ENCODE data around the gene ANXA3.

ANXA3 gene

DNA sequence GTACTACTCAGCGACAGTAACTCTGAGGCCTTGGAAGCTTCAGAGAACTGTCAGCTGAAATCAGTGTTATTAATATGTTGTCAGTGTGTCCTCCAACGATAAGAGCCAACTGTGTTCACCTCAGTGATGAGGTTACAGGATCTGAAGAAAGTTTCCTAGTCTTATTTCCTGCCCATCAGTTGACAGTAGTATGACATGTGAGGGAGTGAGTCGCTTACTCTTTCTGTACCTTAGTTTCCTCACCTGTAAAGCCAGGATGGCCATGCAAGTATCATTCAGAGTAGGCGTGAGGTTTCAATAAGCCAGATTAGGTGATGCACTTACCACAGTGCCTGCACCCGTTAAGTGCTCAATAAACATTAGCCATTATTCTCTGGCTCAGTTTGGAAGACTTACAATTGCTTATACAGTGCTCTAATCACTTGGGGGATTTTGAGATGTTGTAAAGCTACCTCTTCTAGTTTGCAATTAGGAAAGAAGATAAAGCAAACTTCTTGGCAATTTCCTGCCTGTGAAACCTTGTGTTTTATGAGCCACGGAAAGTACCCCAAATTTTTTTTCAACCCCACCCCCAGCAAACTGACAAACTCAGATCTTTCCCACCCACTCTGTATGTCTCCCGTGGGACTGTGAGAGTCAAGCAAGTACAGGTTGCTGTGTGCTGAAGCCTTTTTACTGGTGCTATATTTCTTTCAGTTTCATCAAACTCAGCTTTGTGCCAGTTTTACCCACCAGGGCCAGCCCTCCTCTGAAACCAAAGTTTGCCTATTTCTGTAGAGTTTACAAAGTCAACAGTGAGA lies 62.2 kb downstream of the ANXA3 start:
- DNase-seq = no peak

DNA sequence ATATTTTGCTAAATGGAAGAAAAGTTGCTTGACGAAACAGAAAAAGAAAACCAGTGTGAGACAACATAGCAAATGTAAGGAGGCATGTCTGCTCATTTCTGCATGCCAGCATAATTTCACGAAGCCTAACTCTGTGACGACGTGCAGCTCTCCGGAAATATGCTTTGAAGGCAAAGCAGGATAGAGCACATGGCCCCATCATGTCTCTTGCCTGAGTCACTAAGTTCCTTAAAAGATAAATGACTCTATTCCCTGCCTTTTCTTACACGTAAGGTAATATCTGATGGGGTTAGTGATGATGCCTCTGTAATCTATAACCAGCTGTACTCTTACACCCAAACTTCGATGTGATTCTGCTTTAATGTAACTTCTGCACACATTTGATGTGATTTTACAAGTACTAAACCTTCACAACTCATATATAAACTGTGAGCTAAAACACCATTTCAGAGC lies 64.5 kb downstream of the ANXA3 start:
- DNase-seq = no peak

- no peak for DNase-seq
These were observed 66.9 kb downstream of the ANXA3 start for GRCh38 chr4:78618436-78618835.

- DNase-seq = no peak
These were observed 69.8 kb downstream of the ANXA3 start for GRCh38 chr4:78621395-78621794.

DNA sequence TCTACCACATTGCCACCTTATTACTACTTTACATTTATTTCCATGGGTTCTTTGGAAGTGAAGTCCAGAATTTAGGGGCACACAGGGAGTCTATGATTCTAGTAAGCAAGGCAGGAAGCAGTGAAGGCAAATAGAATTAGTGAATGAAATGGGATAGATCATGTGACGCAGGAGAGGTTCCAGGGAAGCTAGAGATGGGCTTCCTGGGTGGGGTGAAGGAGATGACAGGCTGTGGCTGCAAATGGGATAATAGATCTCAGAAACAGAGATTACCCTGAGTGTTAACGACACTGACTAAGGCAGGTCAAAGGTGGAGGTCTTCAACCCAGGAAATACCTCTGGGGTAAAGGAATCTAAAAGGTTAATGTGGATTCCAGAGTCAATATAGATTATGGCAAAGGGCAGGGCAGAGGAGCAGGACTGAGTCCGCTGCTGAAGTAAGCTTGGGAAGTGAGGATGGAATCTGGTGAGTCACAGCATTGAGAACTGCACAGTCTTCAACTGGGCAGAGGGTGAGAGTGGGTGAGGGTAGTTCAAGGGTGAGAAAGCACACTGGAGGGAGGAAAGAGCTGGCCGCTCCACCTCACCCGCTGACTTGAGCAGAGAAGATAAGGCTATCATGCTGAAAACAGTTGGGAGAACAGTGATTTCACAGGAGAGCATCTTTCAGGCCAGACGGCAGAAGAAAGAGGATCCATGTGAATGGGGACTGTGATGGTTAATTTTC lies 70.8 kb downstream of the ANXA3 start:
- no peak for DNase-seq

- no peak for DNase-seq
These were observed 72.5 kb downstream of the ANXA3 start for GRCh38 chr4:78624048-78624447.

DNA sequence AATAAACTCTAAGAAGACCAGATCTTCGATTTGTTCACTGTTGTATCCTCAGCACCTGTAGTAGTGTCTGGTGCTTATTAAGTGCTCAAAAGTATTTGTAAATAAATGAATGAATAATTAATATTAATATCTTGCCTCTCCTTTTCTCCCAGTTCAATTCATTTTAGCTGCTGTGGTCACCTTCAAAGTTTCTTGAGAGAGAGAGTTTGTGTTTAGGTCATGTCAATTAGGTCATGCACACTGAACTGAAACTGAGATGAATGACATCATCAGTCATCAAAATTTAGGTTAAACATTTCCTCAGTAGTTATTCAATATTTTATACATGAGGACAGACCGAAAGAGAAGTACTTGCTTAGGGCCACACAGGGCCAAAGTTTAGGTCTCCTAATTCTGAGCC lies 73.5 kb downstream of the ANXA3 start:
- no peak for DNase-seq

DNA sequence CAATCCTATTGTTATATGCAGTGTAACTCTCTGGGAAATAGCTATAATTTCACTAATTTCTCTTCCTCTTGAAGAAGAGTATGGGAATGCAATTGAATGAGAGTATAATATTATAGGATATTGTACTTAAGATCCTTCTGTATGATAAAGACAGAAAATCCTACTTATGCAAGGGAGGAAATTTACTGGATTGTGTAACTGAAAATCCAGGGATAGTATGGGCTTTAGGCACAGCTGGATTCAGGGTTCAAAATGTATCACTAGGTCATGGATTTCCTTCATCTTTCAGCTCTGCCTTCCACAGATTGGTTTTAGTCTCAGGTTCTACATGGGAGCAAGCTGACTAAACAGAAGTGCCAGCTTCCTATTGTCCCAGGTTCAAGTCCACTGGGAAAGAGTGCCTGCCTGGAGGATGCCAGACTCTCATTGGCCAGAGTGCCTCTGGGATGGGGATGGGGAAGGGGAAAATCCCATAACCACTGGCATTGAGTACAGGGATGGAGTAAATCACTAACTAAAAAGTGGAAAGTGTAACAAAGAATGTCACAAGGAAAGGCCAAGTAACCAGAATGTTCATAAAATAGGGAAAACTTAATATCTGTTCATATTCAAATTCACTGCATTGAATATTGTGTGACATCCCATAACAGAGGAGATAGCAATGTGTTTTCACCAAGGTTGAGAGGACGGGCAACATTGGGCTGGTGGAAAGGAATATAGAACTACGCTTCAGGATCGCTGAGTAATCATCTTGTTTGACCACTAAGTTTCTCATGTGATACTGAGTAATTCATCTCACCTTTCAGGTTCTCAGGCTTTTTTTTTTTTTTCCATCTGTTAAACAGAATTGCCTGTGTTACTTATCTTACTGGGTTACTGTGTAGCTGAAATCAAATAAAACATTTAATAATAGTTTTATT lies 75.7 kb downstream of the ANXA3 start:
- DNase-seq = no peak

DNA sequence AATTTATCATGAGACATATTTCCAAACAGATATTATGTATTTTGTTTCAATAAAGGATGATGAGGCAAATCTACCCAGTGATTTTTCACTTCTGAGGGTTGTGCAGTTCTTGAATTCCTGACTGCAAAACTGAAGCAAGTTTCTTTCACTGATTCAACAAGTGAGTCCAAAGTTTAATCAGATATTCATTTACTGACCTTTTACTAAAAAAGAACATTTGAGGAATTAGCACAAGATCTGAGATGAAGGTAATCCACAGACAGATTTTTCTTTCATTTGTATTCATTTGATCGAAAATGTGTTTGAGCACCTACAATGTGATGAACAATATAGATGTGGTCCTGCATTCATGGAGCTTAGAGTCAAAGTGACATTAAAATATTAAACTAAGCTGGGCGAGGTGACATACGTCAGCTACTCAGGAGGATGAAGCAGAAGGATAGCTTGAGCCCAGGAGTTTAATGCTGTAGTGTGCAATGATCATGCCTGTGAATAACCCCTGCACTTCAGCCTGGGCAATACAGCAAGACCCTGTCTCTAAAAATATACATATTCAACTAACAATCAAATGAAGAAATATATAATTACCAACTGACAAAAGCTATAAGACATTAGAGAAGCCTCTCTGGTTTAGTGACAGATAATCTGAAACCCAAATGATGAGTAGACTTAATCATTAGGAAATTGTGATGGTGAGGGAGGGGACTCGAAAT lies 76.6 kb downstream of the ANXA3 start:
- DNase-seq = no peak

DNA sequence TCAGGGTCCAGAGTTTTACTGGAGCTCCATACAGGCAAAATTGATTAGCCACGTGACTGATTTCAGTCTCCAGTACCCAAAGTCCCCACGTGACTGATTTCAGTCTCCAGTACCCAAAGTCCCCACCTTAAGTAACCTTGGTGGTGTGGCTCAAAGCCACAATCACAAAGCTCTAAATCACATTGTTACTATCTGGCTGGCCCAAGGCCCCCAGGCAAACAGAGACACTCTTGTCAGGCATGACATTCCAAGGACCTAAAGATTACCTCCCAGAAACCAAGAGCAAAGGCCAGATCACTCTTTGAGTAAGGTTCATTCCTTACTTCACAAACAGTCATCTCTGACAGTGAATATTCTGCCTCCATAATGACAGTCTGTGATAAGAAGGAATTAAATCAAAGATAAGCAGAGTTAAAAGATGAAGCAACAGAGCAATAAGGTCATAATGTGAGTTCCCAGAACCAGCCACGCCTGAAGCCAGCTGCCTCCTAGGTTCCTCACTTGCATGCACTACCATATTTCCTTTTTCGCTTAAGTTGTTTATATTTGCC lies 78.5 kb downstream of the ANXA3 start:
- DNase-seq = no peak

DNA sequence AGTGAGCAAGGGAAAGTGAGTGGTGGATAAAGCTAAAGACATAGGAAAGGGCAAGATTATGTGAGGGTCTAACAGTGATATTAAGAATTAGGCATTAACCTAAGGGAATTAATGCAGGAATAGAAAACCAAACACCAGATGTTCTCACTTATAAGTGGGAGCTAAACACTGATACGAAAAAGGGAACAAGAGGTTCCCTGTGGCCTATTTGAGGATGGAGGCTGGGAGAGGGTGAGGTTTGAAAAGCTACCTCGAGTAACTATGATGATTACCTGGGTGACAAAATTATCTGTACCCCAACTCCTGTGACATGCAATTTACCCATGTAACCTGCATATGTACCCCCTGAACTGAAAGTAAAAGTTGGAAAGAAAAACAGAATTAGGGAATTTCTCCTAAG lies 79.0 kb downstream of the ANXA3 start:
- no peak for DNase-seq

DNA sequence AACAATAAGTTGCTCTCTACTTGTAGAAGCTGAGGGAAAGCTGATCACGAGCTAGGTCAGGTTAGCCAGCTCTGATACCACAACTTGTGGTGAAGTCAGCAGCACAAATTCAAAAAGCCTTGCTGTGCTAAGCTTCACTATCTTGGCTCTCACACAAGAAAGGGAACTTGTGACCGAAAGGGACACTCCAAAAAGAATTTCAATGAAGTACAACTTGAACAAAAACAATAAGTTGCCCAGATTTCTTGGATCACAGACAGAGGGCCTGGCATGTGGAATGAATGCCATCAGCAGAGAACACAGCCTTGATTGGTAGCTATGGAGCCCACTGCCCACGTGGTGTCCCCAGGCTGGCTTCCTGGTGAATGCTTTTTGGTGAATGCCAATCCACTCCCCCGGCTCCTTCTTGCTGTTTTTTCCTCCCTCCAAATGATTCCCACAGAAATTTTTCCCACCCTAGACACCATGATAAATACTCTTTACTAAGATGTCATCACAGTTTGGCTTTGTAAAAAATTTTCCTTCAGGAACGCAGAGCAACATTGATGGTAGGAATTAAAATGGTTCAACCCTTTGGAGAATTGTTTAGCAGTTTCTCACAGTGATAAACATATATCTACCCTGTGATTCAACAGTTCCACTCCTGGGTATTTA lies 82.6 kb downstream of the ANXA3 start:
- DNase-seq = no peak

- DNase-seq = no peak
These were observed 87.0 kb downstream of the ANXA3 start for GRCh38 chr4:78638337-78639172.

- DNase-seq = no peak
These were observed 89.1 kb downstream of the ANXA3 start for GRCh38 chr4:78640714-78641113.

DNA sequence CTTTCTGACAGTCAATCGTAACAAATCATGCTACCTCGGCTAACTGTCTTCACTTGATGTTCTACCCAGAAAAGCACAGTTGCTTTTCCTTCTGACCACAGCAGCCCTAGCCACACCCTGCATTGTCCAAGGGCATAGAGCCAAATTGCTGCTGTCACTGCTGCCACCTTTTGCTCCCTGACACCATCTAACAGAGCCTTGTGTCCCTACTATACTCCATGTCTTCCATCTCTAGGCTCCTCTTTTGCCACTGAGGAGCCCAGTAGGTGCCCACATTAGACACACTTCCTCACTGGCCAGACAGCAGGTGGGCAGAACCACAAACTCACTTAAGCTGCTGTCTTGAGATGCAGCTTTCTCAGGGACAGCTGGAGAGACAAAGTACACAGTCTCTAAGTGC lies 91.4 kb downstream of the ANXA3 start:
- DNase-seq = no peak

DNA sequence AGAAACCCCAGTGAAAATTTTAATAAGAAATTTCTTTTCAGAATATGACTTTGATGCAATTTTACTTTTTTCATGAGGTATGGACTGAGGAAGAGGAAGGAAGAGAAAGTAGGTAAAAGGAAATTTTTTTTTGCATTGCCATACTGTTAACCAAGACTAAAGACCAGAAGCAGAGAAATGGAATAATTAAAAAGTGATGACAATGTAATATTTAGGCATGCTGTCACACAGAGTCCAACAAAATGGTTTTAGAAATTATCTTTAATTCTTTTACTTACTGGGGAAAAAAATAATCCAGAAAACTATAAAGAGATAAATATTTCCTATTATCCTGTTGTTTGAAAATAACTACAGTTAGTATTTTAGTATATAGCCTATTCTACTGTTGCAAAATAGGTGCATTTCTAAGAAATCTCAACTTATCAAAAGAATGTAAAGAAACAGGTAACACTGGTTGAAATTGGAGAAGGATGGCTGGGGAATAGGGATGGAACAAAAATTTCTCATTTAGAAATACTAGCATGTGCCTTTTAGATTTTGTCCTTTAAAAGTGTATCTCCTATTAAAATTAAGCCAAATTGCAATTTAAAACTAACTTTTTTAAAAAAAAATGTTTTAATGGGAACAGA lies 92.6 kb downstream of the ANXA3 start:
- no peak for DNase-seq

- no peak for DNase-seq
These were observed 93.3 kb downstream of the ANXA3 start for GRCh38 chr4:78644744-78645330.

- DNase-seq = no peak
These were observed 94.5 kb downstream of the ANXA3 start for GRCh38 chr4:78645853-78646757.

GRCh38 chr4:78647272-78647671 lies 95.7 kb downstream of the ANXA3 start:
- DNase-seq = no peak
